Bronchial epithelial cell (primary cell): ENCODE data around the gene SLC6A9. TPM values are rescaled to one million over a fixed set of nuclear protein-coding genes. Genes with fewer than 3 reads are reported as not detected.

Experiments
- DNase-seq: peaks from one replicate; pipeline ENCODE4 v3.0.0-alpha.2; 2010; ENCODE audit warnings: low read depth
- FAIRE-seq: peaks from 2 replicates; lab custom pipeline; 2011; peaks lifted over from hg19 to GRCh38; lab: Jason Lieb, UNC
- H3K27me3 ChIP-seq: 2 replicates; pipeline ENCODE4 v1.5.1; 2011; ENCODE audit warnings: low read length; ENCODE audit not compliant: control insufficient read depth, insufficient read depth
- H3K36me3 ChIP-seq: 2 replicates; pipeline ENCODE4 v1.5.1; 2011; ENCODE audit warnings: low read length; ENCODE audit not compliant: control insufficient read depth, insufficient read depth
- H3K4me3 ChIP-seq: 2 replicates; pipeline ENCODE4 v1.5.1; 2011; ENCODE audit warnings: mild to moderate bottlenecking, low read depth, low read length, control low read depth
- total RNA-seq: library from RNA; depleted of rRNA; stranded (reverse); fragments of >200 nt; gene quantifications from 2 replicates; pipeline ENCODE4 v1.2.1, GENCODE V29; 2014
- TF ChIP-seq, protein P1 (sequence below): IDR thresholded peaks from 2 replicates; pipeline ENCODE4 v1.5.1; 2011; ENCODE audit warnings: mild to moderate bottlenecking, moderate library complexity, low read length, control low read depth, inconsistent platforms; ENCODE audit not compliant: insufficient read depth, severe bottlenecking

Gene SLC6A9
- total RNA-seq, 1 donor from 2014 or later = 13.4 TPM

DNA sequence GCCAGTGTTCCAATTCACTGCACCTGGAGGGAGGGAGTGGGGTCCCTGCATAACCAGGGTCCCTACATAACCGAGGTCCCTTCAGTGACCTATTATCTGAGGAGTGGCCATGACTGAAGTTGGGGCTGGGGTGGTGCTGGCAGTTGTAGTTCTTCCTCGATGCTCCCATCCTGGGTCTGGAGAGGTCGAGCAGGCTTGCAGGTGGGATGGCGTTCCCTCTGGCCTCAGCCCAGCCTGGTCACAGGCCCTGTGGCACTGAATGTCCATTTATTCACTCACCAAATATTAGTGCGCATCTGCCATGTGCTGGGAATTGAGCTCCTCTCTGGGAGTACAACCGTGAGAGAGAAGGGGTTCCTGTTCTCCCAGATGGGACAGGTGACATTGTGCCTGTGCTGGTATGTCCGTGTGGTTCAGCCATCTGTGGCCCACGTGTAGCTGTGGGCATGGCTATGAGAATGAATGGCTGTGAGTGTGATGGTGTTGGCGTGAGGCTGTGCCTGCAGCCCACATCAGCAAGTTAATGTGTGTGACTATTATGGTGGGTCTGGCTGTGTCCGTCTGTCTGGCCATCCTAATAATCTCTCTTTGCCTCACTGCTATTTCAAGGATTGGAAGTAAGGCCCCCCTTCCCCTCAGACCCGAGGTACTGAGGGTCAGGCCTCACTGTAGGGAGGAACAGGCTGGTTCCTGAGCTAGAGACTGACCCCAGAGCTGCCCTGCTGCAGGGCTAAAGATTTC is 3.9 kb upstream of the SLC6A9 start:
- peak; percentile 76 for FAIRE-seq
- H3K27me3 ChIP-seq = no peaks in the 10 kb centered on the region
- DNase-seq = no peak
- no peaks in the 10 kb centered on the region for H3K36me3 ChIP-seq
- no peak overlapping the region for H3K4me3 ChIP-seq
- TF ChIP-seq, protein P1, sequence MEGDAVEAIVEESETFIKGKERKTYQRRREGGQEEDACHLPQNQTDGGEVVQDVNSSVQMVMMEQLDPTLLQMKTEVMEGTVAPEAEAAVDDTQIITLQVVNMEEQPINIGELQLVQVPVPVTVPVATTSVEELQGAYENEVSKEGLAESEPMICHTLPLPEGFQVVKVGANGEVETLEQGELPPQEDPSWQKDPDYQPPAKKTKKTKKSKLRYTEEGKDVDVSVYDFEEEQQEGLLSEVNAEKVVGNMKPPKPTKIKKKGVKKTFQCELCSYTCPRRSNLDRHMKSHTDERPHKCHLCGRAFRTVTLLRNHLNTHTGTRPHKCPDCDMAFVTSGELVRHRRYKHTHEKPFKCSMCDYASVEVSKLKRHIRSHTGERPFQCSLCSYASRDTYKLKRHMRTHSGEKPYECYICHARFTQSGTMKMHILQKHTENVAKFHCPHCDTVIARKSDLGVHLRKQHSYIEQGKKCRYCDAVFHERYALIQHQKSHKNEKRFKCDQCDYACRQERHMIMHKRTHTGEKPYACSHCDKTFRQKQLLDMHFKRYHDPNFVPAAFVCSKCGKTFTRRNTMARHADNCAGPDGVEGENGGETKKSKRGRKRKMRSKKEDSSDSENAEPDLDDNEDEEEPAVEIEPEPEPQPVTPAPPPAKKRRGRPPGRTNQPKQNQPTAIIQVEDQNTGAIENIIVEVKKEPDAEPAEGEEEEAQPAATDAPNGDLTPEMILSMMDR = no peak

DNA sequence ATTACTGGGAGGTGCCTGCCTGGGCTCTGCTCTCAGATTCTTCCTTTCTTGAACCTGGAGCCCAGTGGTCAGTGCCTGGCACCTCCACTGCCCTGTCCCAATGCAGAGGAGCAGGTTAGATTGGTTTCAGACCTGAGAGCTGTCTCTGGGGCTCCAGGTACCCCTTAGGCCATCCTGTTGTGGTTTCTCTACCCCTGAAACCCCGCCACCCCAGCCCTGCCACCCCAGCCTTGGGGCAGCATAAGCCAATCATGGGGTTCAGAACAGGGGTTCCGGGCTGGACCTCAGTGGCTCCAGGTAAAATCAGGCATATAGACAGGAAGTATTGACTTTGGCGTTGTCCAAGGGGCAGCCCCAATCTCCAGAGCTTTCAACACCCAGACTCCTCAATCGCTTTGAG is 3.2 kb upstream of the SLC6A9 start:
- H3K27me3 ChIP-seq = no peaks in the 10 kb centered on the region
- TF ChIP-seq, protein P1 = no peak
- no peaks in the 10 kb centered on the region for H3K36me3 ChIP-seq
- no peak for DNase-seq
- no peak for FAIRE-seq
- no peak overlapping the region for H3K4me3 ChIP-seq

- TF ChIP-seq, protein P1 = no peak
- Histone ChIP-seq H3K27me3 (no peaks in the 10 kb centered on the region), H3K4me3 (no peak overlapping the region), H3K36me3 (no peaks in the 10 kb centered on the region)
- FAIRE-seq (no peak), DNase-seq (no peak)
Measured at GRCh38 chr1:44033756-44034155, 2.5 kb upstream of the SLC6A9 start.

GRCh38 chr1:44033041-44033575 is 1.8 kb upstream of the SLC6A9 start:
- TF ChIP-seq, protein P1 = no peak
- Histone ChIP-seq H3K4me3 (no peak overlapping the region), H3K27me3 (no peaks in the 10 kb centered on the region), H3K36me3 (no peaks in the 10 kb centered on the region)
- DNase-seq (no peak), FAIRE-seq (no peak)

DNA sequence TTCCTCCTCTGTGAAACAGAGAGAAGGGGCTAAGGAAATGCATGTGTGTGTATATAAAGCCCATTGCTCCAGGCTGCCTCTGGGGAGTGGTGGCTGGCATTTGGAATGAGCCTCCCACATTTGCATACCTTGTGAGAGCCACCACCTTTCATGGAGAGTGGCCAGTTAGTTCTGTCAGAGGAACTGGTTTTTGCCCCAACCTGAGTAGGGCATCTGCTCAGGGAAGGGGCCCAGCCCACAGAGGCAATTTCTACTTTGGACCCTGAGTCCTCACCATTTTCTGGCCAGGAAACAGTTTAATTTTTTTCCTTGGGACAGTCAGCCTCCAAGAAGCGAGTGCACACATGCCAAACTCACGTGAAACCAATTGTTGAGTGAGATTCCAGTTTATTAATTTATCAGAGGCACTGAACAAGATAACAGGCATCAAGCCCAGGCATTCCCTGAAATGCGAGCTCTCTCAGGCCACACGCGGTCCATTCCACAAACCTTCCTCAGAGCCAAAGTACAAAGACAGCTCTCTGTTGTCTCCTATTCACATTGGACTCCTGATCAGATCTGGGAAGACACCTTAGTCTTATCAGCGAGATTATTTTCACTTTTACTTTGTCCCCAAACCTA is 1.0 kb upstream of the SLC6A9 start:
- DNase-seq (no peak), FAIRE-seq (no peak)
- H3K4me3 ChIP-seq = no peak overlapping the region
- no peaks in the 10 kb centered on the region for H3K36me3 ChIP-seq
- TF ChIP-seq, protein P1 = no peak
- no peaks in the 10 kb centered on the region for H3K27me3 ChIP-seq
